HG03280 (cell line): ENCODE measurements around the gene KLRG1.

Source experiments
- ATAC-seq: cut with Tn5 transposase; IDR thresholded peaks from one replicate; pipeline ENCODE4 v1.9.1; 2021; ENCODE audit warnings: mild to moderate bottlenecking, moderate library complexity; ENCODE audit not compliant: unreplicated experiment

The KLRG1 gene

DNA sequence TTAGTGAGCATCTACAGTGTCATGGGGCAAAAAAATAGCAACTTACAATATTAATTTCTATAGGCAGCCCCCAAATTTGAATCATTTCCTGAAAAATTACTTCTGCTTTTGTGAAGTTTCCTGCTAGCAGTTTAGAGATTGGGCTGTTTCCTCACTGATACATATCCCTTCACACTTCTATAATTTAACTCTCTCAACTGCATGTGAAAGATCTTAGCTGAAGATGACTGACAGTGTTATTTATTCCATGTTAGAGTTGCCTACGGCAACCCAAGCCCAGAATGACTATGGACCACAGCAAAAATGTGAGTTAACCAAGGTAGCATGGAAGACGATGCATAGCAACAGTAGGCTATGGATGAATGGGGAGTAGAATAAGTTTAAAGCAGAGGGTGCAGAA lies at the start of gene KLRG1:
Gene KLRG1, plus strand, starts transcription at position 134 of the 400 bp plus-strand sequence. Its CDS starts 90 bp downstream, at position 224.
- ATAC-seq, result no peak

DNA sequence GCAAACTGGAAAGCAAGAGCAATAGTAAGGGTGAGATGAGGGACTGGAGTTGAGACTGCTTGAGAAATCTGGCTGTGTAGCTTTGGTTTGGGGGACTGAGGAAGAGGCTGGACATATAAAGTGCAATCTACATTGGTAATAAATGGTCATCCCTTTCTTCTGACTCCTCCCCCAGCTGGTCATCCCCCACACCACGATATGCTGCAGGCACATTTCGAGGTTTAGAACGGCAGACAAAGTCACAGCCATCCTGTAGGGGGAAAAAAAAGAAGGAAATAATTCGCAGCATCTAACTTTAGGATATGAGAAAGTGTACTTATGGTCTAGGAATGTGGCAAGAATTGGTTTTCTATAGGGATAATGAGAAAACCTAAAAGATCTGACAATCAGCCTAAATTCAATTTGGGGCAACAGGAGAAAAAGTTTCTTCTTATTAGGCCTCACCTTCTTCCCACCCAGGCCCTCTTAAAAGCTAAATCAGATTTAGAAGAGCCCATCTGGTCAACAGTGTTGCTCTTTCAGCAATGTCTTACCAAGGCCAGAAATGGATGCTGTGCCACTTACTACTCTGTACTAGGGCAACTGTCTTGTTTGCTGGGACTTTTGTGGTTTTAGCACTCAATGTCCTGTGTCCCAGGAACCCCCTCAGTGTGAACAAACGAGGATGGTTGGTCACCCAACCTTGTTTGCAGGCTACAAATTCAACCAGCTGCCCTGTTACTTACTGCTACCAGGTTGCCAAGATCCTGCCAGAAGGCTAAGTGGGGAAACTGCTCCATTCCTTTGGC lies 47.5 kb upstream of the KLRG1 start:
- ATAC-seq, result no peak

DNA sequence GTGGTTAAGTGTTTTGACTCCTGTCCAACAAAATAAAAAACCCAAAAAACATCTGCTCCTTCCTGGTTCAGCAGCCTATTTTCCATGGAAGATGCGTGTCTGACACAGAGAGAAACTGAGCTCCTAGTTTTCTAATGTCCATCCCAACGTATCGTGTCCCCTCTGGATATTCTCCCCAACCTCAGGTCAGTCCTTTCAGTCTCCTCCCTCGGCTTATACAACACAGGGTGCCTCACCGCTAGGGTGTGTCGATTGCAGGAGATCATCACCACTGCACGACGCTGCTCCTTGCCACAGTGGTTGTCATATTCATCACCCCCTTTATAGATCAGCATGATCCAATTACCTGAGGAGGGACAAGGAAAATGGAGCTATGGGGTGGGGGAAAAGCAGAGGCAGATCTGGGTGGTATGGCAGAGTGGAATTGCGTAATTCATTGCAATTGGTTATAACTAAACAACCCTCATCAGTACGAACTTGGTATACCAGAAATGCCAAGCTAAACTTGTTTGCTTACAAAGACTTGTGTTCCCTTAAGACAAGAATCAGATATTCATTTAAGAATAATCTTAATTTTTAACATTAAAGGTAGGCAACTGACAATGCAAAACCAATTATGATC lies 45.7 kb upstream of the KLRG1 start:
- no peak for ATAC-seq

DNA sequence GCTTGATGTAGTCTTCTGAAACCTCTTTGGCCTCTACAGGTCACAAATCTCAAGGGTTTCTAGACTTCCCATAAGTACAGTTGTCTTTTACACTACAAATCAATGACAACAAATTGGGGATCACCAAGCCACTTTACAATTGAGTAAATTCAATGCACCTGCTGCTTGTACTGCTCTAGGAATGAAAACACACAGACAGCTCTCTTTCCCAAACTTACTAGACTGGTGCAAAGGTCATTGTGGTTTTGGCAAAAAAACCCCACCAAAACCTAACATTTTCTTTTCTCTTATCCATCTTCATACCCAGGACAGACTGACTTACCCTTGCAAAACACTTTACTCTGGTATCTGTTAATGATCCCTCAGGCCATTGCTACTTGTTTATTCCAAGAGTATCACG lies 42.6 kb upstream of the KLRG1 start:
- ATAC-seq, result no peak

DNA sequence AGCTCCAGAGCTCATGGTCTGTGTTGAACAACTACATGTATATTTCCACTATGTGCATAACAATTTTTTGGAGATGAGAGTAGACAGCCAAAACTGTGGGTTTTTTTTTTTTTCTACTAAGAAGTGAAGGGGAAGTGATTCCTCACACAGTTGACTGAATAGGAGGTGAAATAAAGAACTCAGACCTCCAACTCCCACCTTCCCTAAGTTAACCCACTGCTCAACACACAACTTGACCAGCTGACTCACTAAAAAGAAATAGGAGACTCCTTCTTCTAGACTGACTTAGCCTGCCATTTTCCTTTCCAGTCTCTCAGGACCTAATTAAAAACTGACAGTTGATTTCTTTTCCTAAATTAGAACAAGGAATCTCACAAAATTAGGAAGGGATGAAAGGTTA lies 41.6 kb upstream of the KLRG1 start:
- no peak for ATAC-seq

DNA sequence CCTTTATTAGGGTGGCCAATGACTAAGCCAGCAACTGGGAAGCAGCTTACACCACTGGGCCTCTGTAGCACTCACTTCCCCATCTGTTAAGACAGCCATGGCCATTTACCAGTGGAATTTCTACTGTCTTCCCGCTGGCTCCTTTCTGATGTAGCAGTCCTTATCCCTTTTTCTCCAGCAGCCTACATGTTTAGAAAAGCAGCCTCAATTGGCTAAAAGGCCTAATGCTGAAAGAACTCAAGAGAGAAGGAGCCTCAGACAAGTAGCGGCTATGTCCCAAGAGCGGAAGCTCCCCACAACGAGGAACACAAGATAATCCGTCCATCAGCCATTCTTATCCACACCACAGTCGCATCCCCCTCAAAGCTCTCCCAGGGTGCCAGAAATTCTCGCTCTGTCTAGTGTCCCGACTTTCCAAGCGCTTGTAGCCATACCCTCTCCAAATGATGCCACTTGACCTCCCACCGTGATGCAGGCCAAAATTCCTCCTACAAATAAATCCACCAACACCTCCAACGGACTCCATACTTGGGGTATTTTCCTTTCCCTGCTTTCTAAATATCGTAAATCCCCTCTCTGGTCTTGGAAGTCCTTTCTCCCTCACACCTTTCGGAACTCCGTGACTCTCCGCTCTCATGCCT lies 40.5 kb upstream of the KLRG1 start:
- no peak for ATAC-seq

DNA sequence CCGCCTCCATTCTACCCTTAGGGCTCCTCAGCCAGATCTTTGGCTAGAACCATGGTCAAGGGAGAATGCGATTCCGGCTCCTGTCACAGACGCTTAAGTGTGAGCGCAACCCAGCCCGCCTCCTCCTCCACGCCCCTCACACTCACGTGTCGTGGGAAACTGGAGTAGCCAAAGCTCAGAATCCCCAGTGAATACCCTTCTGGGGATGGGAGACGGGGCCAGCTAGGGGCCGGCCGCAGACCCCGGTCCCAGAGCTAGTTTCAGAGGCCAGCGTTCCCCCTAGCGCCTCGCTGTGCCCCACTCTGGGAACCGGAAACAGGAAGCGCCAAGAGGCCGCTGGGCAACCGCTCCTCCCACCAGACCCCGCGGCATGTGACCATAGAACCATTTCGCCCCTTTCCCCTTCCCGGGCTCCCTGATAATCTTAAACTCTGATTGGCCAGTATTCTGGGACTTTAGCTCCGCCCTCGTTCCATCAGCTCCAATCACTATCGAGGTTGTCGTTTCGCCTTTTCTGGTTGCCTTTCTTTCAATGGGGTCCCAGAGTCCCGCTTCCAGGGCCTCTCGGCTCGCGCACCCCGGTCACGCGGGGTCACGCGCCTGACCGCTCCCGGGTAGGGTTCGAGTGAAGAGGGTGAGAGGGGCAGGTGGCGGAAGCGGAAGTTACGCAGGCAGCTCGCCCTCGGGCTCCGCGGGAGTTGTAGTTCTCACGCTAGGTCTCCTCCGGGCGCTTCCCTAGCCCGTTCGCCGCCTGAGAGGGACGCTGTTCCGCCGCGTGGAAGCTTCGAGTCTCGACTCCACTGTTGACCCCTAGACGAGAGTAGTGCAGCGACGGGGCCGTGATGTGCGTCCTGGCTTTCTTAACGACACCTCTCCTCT lies 39.8 kb upstream of the KLRG1 start, which contains the start of gene M6PR:
Gene M6PR, minus strand, starts transcription at position 304 of the 879 bp plus-strand sequence. CDS start 3,241 bp downstream, outside the sequence.
- peak; percentile 85 for ATAC-seq

DNA sequence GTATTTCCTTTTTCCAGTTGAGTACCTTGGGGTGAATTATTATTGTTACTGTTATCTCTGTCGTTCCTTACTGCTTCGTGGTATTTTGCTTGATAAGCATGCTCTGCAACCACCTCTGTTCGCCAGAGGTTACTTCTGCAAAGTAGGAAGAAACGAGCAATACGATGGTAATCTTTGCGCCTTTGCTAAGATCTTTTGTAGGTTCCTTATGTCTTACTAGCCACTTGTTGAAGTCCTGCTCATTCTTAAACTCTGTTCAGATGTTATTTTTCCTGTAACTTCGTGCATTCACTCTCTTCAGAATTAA lies 39.2 kb upstream of the KLRG1 start:
- peak; percentile 13 for ATAC-seq

DNA sequence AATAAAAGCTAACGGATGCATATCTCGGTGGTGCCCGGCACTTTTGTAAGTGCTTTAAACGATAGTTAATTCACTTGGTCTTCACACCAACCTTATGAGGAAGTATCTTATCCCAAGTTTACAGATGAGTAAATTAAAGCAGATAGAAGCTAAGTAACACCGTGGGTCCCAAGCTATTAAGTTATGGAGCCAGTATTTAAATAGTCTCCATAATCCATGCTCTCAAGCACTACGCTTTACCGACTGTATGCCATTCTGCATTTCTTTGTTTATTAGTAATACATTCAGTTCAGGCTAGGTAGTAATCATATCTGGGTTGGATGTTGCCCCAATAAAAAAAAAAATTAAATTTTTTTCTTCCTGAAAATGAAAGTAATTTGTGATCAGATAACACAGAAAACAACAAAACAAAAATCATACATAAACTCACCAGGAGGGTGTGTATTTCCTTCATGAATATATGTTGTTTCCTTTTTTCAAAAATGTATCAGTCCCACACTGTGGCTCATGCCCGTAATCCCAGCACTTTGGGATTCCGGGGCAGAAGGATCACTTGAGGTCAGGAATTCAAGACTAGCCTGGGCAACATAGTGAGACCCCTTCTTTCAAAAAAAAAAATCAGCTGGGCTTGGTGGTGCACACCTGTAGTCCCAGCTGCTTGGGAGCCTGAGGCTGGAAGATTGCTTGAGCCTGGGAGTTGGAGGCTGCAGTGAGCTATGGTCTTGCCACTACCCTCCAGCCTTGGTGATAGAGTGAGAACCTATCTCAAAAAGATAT lies 38.5 kb upstream of the KLRG1 start:
- no peak for ATAC-seq

DNA sequence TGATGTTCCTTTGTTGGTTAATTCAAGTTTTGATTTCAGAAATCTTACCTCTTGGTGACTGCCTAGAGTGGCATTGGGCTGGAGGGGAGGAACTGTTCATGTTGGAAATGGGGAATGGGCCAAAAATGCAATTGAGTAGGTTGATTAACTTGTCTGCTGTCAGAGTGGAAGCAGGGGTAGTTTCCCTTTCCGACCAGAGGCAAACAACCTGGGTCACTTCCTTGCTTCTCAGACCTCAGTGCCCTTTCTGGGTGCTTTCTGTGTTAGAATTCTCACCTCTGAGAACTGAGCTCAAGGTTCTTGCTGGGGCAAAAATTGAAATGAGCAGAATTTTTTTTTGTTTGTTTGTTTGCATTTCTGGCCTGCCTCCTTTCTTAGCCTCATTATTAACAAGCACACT lies 37.6 kb upstream of the KLRG1 start:
- ATAC-seq, result no peak

DNA sequence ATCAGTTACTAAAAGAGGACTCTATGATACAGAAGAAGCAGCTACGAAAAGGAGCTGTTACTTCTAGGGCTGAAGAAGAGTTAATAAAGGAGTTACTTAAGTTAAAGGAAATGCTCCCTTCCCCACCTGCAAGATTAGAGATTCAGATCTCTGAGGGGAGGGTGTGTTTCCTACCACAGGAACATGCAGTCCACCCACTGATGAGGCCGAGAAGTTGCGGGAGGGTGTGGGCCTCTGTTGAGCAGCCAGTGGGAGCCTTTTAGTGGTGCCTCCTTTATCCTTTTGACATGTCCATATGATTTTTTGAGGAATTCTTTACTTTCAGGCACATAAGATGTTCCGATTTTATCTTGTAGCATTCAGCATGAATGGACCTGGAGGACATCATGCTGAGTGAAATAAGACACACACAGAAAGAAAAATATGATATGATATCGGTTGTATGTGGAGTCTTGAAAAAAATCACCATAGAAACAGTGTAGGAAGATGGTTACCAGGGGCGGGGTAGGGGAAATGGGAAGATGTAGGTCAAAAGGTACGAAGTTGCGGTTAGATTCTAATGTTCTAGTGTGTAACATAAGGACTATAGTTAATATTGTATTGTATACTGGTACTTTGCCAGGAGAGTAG lies 35.5 kb upstream of the KLRG1 start:
- ATAC-seq, result no peak

DNA sequence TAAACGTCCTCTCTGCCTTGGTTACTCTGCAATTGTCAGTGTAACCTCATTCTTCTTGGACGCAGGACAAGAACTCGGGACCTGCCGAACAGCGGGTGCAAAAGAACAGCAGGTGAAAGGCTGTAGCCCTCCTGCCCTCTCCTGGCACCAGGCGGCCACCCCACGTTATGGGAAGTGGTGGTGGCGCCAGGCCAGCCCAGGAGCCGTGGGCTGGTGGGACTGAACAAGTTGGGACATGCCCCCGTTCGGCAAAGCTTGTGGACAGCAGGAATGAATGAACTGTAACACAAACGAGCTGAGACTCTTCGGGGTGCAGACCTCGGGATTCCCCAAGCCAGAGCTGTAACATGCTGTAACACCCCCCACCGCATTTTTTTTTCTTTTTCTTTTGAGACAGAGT lies 33.3 kb upstream of the KLRG1 start:
- no peak for ATAC-seq

DNA sequence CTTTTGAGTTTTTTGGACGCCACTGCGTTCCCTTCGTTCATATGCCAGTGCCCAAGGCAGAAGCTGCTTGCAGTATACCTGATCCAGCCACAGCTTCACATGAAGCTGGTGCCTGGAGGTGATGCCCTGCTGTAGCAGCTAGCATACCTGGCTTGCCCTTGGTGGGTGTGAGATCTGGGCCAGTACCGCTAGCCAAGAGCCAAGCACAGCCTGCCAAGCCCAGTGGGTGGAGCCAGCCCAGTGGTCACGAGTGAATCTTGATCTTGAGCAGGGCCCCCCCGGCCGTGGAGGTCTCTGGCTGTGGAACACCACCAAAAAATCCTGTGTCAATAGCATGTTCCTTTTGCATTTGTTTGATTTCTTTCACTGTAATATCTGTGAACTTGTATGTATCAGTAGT lies 32.6 kb upstream of the KLRG1 start:
- ATAC-seq, result no peak

DNA sequence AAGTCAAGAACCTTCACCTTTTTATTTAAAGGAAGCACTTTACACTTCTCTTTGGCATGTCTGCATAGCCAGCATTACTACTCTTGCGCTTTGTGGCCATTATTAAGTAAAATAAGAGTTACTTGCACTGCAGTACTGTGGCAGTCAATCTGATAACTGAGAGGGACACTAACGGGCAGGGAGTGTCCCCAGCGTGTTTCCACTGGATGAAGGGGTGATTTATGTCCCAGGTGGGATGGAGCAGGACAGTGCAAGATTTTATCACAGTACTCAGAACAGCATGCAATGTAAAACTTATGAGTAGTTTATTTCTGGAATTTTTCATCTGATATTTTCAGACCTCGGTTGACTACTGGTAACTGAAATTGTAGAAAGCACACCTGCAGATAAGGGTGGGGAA lies 31.8 kb upstream of the KLRG1 start:
- no peak for ATAC-seq

DNA sequence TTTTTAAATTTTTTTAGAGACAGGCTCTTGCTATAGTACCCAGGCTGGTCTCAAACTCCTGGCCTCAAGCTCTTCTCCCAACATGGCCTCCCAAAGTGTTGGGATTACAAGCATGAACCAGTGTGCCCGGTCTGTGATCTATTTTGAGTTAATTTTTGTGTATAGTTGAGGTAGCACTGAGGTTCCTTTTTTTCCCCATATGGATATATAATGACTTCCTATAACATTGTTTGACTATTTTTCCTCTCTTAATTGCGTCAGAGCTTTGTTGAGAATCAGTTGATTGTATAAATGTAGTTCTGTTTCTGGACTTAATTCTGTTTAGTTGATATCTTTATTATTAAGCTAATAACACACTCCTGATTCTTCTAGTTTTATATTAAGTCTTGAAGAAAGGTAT lies 31.3 kb upstream of the KLRG1 start:
- no peak for ATAC-seq

DNA sequence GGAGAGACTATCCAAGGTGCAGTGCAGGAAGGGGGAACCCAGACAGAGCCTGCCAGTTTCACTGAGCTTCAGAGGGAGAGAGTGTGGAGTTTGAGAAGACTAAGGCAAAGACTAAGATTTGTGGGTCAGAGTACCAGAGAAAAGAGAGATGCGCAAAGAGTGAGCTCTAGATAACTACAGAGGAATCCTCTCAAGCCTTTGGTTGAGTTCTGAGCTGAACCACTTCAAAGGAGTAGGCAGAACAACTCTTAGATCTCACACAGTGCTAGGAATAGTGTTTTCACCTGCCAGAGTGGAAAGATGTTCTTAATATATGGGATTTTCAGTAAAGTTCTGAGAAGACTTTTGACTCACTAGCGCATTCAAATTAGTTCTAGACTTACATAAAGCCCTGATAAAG lies 29.2 kb upstream of the KLRG1 start:
- ATAC-seq, result no peak

DNA sequence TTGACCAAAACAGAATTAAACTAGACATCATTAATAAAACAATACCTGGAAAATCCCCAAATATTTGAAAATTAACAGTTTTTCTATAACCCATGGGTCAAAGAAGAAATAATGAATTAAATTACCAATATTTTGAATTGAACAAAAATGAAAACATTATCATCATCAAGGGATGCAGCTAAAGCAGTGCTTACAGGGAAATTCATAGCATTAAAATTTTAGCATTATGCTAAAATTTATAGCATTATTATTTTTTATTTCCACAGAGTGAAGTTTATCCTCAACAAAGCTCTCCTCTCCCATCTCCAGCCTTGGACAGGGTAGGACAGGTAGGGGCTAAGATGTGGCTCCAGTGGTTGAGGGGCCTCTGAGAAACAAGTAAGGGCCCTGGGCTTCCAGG lies 20.6 kb upstream of the KLRG1 start:
- no peak for ATAC-seq

DNA sequence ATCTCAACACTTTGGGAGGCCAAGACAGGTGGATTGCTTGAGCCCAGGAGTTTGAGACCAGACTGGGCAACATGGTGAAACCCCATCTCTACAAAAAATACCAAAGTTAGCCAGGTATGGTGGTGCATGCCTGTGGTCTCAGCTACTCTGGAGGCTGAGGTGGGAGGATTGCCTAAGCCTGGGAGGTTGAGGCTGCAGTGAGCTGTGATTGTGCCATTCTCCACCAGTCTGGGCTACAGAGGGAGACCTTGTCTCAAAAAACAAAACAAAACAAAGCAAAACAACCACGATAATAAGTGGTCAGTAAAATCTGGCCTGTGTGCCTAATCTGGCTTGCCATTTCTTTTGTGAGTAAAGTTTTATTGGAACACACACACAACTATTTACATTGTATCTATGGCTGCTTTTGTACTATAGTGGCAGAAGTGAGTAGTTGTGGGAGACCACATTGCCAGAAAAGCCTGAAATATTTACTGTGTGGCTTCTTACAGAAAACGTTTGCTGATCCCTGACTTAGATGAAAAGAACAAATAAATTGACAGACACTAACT lies 19.4 kb upstream of the KLRG1 start:
- ATAC-seq, result no peak

DNA sequence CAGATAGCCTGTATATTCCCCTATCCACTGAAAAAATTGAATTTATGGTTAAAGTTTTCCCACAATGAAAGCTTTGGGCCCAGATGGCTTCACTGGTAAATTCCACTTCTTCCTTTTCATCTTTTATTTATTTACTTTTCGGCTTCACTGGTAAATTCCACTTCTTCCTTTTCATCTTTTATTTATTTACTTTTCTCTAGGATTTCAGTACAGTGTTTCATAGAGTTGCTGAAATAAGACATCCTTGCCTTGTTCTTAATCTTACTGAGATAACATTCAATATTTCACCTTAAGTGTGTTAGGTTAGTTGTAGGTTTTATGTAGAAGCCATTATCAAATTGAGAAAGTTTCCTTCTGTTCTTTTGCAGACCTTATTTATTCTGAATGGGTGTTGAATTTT lies 18.9 kb upstream of the KLRG1 start:
- no peak for ATAC-seq

DNA sequence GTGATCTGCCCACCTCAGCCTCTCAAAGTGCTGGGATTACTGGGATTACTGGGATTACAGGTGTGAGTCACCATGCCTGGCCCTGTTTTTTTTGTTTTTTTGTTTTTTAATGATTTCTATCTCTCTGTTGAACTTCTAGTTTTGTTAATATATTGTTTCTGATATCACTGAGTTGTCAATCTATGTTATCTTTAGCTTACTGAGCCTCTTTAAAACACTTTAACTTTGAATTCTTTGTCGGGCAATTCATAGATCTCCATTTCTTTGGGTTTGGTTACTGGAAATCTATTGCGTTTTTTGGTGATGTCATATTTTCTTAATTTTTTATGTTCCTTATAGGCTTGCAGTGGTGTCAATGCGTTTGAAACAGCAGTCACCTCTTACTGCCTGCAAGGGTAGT lies 9.2 kb upstream of the KLRG1 start:
- ATAC-seq, result no peak
